Measurements from ENCODE around the gene RASSF5. TPM values are rescaled to one million over a fixed set of nuclear protein-coding genes. Genes with fewer than 3 reads are reported as not detected.

RASSF5 gene
- polyA plus RNA-seq, 1 of the 3 experiments (the other 2 are of a cell fraction), result 2.2 TPM

GRCh38 chr1:206573319-206573718 lies 66.0 kb downstream of the RASSF5 start:
- 85% methylated on average over 4 of the region's 4 CpGs for WGBS (ENCODE audit: low lambda C conversion rate)
- H3K79me2 ChIP-seq (ENCODE audit: insufficient read depth), result no peaks in the 10 kb centered on the region

More at GRCh38 chr1:206573319-206573718, 66.0 kb downstream of the RASSF5 start:
- CTCF ChIA-PET, result interaction anchor here (1.8 to 3.2 kb wide), 2 partner anchors 10 to 83 kb away, joined by 8 to 17 read pairs; no protein-coding TSS in a partner anchor
- Histone ChIP-seq H4K20me1 (ENCODE audit: insufficient read depth) (no peaks in the 10 kb centered on the region), H2AFZ (ENCODE audit: low read depth) (no peak overlapping the region), H3K4me1 (ENCODE audit: control insufficient read depth in 1 of 2, insufficient read depth in 2 of 2, low read depth in 1 of 2, low read length in 1 of 2) (no peaks in the 10 kb centered on the region; a peak in 1 of 4 replicates), H3K36me3 (replicated peaks in 1 of 2; ENCODE audit: control insufficient read depth in 1 of 2, insufficient read depth in 2 of 2, low read length in 1 of 2) (no peaks in the 10 kb centered on the region), H3F3A (replicated peaks; ENCODE audit: insufficient read depth) (no peaks in the 10 kb centered on the region), H3K4me3 (ENCODE audit: low read depth in 2 of 2, low read length in 1 of 2) (no peak overlapping the region), H3K9me2 (no peaks in the 10 kb centered on the region), H3K27me3 (ENCODE audit: insufficient read depth) (no peaks in the 10 kb centered on the region), H3K27ac (ENCODE audit: low read depth in 2 of 2, low read length in 1 of 2) (no peak overlapping the region), H3K4me2 (no peak overlapping the region), H3K9me3 (no peaks in the 10 kb centered on the region), H3K9ac (no peak overlapping the region)
- no peak for DNase-seq
- POLR2A ChIA-PET, result no interaction called here
- TF ChIP-seq EZH2phosphoT487 (IDR thresholded peaks at IDR 0.05; ENCODE audit: borderline replicate concordance, low read depth) (no peak), CTCF (IDR thresholded peaks at IDR 0.05) (no peak), ZBTB33 (IDR thresholded peaks at IDR 0.05; ENCODE audit: borderline replicate concordance, low read depth) (no peak), PBX3 (IDR thresholded peaks at IDR 0.05) (no peak), JUND (IDR thresholded peaks at IDR 0.05) (no peak), REST (IDR thresholded peaks at IDR 0.05; ENCODE audit: low read depth, low read length) (no peak), YY1 (IDR thresholded peaks at IDR 0.05; ENCODE audit: low read depth) (no peak), RAD21 (IDR thresholded peaks at IDR 0.05; ENCODE audit: low read length) (no peak), NFIC (IDR thresholded peaks at IDR 0.05; ENCODE audit: borderline replicate concordance) (no peak), EP300 (IDR thresholded peaks at IDR 0.05; ENCODE audit: borderline replicate concordance in 1 of 2, low read depth in 1 of 2, low read length in 1 of 2) (no peak), POLR2AphosphoS5 (IDR thresholded peaks at IDR 0.05; ENCODE audit: low read depth, low read length) (no peak), TAF1 (IDR thresholded peaks at IDR 0.05; ENCODE audit: borderline replicate concordance, low read depth, low read length) (no peak), FOXM1 (IDR thresholded peaks at IDR 0.05; ENCODE audit: low read depth) (no peak), SIN3A (IDR thresholded peaks at IDR 0.05; ENCODE audit: borderline replicate concordance, low read depth, low read length) (no peak)
